ENCODE data around the gene KCNJ18.
"Not testable (repeated sequence)": the region's sequence is repeated elsewhere in the genome, so short reads cannot be mapped to it uniquely, and the experiment has no call there.

The KCNJ18 gene

DNA sequence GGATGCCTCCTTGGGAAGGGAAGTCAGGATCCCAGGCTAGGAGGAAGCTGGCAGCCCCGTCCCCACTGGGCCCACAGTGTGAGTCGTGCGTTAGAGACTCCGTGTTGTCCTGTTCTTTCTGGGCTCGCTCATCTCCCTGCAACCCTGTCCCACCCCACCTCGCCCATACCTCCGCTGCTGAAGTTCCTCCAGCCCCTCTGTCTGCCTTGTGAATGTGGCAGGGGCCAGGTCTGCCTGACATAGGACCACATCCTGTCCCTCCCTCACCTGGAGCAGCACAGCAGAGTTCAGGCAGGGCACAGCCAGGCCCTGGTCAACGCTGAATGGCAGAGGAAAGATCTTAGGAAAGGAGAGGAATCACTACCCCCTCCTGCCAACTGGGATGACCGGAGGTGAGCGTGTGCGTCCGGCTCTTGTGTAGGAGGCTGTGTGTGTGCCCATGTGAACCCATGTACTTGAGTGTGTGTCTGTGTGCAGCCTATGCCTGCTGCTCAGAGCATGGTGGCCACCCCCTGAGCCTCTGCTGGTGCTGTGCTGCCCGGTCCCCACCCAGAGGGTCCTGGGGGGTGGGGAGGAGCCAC is 12.8 kb downstream of the KCNJ18 start:
- no peak for DNase-seq

DNA sequence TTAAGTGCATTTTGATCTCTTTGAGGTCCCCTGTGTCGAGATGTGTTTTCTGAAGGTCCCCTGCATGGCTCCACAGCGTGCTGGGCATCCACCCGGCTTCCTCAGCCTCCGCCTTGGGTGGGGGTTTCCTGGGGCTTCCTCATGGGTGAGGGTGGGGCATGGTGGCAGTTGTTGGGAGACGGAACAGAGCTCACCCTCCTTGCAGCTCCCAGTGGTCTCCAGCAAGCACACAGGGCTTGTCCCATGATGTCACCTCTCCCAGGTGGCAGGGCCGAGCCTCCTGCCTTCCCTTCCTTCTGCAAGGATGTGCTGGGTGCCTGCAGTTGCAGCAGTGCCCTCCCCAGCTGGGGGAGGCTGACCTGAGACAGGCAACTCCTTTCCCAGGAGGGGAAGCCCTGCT is 13.4 kb downstream of the KCNJ18 start:
- DNase-seq: not testable (repeated sequence)

DNA sequence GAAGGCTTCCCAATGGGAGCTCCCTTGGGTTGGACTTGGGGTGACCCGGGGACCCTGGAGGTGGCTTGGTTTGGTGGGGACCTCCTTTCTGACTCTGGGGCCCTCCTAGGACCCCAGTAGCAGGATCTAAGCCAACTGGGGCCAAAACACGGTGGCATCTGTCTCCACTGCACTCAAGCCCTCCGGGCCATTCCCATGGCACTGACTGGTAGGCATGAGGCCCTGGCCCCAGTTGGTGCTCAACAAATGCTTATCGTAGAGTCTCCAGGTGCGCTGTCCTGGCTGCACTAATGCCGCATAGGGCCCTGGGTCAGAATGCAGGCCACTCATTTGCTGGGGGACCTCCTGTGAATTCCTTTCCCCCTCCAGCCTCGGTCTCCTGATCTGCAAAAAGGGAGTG is 14.2 kb downstream of the KCNJ18 start:
- DNase-seq: not testable (repeated sequence)

DNA sequence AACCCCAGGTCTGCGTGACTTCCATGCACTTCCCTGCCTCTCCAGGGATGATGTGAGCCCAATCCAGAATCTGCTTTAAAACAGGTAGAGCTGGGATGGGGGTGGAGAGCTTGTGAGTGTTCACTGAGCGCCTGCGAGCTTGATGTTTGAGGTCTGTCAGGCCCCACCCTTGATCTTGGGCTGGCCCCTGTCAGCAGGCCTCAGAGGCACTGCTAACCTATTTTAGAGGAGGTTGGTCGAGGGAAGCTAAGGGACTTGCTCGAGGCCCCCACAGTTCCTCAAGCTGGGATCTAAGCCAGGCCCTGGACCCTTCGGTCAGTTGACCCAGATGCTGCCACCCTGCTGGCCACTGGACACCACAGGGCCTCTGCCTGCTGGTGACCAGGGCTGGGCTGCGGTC is 14.8 kb downstream of the KCNJ18 start:
- DNase-seq: not testable (repeated sequence)

DNA sequence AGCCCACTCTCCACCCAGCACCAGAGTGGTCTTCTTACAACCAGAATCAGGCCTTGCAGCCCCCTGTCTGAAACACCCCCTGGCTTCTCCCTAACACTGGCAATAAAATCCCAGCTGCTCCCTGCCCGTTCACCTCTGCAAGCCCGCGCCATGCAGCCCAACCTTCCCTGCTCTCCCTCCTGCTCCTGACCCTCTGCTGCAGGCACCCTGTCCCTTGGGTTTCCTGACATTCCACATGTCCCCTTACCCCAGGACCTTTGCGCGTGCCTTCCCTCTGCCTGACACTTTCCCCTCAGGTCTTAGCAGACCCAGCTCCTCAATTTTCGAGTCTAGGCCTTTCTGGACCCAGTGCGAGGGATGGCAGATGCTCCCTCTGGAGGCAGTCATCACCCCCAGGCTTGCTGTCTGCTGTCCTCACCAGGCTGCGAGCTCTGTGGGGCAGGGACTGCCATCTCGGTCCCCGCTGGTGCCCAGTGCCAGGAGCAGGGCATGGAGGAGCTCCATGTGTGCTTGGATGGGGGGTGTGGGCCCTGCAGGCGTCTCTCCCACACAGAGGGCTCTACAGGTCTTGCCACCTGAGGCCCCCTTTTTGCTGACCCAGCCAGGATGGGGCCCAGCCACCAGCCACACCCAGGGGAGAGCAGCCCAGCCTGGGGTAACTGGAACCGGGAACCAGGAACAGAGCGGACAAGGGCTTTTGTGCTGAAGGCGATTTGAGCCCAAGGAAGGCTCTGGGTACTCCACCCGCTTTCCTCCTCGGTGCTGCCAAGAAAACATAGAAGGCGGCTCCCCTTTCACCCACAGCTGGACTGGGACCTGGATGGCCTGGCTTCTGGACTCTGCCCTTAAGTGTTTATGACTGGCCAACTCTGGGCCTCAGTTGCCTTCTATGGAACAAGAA is 15.6 kb downstream of the KCNJ18 start:
- DNase-seq: not testable (repeated sequence)

DNA sequence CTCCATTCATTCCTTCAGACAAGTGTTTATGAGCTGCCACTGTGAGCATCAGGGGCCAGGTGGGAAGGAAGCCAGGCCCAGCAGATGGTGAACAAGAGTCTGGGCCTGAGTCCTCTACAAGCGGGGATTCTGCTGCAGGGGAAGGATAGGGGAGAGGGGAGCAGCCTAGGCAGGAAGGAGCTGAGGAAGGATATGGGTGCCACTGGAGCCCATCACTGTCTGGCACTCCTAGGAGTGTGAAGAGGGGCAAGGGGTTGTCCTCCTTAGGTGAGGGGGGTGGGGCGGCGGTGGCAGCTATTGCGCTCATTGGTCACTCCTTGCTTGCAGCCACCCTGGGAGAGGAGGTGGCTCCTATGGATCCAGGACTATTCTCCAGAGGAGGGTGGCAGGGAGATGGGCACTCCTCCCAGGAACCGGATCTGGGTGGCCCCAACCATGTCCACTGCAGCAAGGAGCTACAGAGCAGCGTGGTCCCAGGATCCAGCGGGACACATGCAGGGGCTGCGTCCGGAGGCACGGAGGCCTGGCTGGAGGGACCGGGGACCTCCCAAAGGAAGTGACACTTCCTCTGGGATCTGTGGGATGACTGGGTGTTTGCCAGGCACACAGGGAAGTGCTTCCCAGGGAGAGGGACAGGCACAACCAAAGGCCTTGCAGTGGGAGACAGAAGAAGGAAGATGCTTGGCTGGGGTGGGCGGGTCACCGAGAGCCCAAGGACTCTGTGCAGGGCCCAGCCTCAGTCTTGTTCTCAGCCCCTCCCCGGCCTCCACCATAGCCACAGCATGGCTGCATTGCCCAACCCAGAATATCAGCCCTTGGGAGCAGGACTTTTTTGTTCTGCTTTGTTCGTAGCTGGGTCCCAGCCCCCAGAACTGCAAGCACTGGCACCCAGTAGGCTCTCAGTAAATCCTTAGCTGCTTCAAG is 16.6 kb downstream of the KCNJ18 start:
- DNase-seq: not testable (repeated sequence)

DNA sequence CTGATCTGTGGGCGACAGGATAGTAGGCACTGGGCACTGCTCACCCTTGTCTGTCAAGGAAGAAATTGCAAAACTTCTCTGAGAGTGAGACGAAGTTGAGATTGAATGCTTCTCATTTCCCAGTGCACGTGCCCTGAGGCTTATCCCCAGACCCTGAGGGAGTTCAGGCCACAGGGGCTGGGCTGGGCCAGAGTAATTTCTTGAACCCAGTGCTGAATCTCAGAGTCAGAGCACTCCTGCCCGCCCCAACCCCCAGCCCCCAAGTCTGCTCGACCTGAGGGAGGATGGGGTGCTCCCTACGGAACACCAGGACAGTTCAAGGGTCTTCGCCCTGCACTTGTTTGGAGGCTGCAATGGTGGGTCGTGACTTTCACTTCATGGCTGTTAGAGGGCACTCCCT is 17.7 kb downstream of the KCNJ18 start:
- DNase-seq: not testable (repeated sequence)

DNA sequence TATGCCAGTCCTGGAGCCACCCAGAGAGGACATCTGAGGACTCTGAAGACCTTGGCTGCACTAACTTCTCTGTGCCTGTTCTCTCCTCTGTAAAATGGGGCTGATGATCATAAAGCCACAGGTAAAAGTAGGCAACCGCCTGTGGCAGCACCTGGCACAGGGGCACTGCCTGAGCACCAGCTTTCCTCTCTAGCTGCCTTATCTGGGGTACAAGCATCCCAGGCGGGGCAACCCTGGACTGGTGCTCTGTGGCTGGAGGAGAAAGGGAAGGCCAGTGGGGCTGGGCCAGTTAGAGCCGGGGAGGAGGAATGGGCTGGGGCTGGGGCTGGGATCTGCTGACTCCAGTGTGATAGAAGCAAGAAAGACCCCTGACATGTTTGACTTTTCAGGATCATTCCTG is 18.2 kb downstream of the KCNJ18 start:
- not testable (repeated sequence) for DNase-seq

DNA sequence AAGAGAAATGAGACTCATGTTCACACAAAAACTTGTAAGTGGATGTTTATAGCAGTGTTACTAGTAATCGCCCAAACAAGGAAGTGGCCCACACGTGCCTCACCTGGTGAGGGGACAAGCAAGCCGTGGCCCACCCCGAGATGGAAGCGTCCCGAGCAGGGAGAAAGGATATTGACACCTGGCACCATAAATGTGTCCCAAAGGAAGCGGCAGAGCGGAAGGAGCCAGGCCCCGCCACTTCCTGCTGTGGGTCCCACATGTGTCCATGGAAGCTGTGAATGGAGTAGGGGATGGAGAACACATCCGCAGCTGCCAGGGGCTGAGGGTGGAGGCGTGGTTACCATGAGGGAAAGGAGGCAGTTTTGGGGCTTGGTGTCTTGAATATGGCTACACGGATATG is 18.9 kb downstream of the KCNJ18 start:
- DNase-seq: no peak

DNA sequence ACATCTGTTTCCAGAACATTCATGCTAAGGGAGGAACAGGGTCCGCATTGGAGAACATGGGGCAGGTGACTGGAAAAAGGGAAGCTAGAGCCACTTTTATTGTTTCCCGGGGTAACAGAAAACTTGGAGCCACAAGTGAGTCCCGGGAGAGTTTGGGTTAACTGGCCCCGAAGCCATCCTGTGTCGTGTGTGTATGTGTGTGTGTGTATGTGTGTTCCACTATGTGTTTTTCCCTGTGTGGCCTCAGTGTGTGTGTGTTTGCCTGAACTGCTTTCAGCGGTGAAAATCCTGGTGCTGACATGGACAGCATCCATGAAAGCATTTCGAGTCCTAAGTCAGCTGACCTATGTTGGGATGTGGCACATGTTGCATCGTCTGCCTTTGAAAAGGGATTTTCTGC is 20.7 kb downstream of the KCNJ18 start:
- not testable (repeated sequence) for DNase-seq

DNA sequence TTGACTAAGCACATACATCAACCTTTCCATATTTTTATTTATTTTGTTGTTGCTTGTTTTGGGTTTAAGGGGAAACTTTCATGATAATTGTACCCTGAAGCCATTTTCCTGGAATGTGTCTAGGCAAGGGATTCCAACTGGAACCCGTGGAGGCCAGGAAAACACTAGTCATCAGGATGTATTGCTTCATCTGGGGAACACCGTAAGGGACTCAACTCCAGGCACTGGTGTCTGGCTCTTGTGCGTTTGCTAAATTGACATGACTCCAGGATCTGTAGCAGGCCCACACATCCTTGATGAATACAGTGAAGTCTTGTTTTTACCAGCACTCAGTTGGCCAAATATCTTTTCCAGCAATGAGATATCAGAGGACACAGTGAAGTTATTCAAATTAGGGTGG is 21.3 kb downstream of the KCNJ18 start:
- DNase-seq: not testable (repeated sequence)

DNA sequence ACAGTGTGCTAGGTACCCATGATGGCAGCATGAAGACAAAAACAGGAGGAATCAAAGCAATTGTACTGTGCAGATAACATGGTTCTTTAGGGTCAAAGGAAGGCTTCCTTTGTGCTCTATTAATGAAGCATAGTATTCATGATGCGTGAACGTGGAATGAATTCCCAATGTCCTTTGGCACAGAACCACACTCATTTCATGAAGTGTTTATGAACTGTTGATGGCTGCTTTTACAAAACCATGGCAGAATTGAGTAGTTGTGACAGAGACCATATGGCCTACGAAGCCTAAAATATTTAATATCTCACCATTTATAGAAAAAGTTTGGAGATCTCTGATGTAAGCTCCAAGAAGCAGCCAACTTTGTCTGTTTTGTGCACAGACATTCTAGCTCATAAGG is 22.4 kb downstream of the KCNJ18 start:
- DNase-seq: not testable (repeated sequence)

DNA sequence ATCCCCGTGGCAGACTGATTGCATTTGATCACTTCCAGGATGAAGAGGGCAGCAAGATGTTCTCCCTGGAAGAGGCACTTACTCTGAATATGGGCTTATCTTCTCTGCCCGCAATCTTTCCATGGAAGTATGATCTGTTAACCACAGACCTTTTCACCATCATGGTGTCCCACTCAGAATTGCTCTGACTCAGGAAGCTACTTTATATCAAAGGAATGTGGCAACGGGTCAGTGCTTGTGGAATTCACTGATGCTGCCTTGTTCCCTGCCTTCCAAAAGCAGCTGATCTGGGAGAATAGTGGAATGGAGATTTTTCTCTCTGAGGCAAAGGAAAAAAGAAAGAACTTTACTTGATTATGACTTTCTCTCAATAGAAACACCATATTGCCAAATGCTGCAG is 23.6 kb downstream of the KCNJ18 start:
- DNase-seq: not testable (repeated sequence)

DNA sequence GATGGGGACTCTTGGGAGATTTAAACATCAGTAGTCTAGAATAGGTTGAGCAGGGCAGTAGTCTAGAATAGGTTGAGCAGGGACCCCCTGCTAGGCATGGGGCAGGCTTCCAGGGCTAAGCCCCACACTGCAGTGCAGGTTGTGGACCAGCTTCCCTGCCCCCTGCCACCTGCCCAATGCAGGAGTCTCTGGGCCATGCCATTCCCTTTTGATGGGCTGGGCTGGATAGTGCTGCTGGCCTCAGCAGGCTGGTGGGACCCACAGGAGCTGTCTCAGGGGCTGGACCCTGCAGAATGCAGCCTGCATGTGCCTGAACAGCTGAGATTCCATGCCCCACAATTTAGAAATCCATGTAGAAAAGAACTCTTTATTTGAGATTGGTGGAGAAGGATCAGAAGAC is 26.6 kb downstream of the KCNJ18 start:
- DNase-seq: not testable (repeated sequence)

DNA sequence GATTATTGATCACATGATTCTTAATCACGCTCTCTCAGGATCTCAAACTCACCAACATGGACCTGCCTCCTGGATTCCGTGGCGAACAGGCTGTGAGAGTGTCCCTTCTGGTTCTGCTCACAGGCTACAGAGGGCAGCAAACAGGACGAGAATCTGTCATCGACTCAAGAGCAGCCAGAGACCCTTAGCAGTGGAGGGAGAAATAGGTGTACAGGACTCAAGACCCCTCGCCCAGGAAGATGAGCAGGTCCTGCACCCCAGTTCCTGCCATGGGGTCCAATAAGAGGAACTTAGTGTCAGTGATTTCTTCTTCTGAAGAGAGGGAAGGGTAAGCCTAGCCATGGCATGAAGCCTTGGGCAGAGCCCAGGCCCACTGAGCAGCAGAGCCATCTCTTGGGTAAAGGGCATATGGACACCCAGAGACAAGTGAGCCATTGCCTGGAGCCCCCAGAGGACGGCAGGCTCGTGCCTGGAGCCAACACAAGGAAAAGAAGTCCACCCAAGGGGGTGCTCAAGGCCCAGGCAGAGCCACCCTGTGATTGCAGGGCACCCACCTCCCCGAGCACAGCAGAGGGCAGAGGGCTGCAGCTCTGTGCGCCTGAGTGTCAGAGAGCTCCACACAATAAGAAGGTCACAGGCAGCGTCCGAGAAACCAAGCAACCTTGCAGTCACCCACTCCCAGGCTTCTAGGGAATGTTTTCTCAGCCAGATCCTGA is 27.3 kb downstream of the KCNJ18 start:
- DNase-seq: not testable (repeated sequence)

DNA sequence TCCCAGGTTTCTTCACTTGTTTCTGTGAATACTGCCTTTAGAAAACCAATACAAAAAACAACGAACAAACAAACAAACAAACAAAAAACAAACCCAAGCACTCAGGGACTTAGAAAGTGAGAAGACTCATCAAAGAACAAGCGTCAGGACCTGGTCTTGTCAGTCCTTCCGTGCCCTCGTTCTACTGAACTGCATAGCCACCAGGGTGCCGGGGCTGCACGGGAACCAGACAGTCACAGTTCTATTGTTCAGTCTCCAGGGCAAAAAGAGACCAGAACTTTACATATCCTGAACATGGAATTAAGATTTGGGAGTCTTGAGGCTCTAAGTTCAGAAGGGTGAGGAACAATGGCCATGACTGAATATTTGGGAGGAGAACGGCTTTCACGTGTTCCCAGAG is 28.2 kb downstream of the KCNJ18 start:
- not testable (repeated sequence) for DNase-seq

DNA sequence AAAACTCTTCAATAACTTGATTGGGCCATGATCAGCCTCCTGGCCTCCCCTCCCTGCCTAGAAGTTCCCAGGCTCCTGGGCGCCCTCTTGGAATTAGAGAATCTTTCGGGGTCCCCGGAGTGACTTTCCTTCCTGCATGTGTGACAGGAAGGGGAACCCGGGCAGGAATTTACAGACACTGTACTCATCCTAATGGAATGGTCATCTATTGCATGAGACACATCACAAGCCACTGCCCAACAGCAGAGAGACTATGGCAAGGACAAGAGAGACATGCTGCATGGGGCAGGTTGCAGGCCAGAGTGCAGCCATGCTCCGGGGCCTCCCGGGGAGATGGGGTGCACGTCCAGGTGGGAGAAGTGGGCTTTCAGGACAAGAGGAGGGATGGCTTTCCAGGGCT is 29.9 kb downstream of the KCNJ18 start:
- not testable (repeated sequence) for DNase-seq

DNA sequence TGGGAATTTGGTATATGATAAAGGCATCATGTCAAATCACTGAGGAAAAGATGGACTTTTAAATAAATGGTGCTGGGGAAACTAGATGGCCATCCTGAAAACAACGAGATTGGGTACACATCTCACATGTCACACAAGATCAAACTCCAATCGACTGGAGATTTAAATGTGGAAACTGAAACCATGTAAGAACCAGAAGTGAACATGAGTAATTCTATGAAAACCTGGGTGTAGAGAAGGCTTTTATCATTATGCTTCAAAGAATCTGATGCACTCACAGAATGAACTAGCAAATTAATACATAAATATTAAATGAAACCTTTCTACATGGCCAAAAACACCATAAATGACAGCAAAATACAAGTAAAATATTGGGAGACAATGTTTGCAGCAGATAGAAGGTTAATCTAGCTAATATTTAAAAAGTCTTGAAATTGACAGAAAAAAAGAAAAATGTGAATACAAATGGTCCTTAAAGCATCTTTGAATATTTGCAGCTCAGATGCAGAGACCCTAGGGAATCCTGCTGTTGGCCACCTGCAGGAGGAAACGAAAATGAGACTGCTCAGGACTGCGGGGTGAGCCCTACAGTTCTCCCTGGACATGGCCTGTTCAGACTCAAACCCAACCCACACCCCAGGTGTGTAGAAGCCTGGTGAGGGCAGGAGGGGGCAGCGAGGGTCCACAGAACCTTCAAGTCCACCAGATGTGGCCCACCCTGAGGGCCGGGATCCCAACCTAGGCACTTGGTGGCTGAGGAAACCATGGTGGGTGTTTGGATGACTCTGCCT is 32.1 kb downstream of the KCNJ18 start:
- DNase-seq: not testable (repeated sequence)

DNA sequence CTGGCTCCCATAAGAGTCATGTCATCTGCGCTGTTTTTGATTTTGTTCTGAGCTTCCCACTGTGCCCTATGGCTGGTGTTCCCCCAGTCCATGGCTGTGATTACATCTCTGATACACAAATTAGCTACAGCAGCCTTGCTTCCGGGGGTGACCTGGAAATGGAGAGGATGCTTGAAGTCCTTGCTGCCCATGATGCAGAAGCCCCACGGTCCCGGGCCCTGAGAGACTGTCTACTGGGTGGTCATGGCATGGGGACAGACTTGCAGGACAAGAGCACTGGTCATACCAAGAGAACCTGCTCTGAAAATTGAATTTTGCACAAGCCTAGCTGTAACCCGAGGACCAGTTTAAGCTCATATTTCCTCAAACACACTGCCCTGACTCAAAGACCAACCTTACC is 38.8 kb downstream of the KCNJ18 start:
- DNase-seq: not testable (repeated sequence)

DNA sequence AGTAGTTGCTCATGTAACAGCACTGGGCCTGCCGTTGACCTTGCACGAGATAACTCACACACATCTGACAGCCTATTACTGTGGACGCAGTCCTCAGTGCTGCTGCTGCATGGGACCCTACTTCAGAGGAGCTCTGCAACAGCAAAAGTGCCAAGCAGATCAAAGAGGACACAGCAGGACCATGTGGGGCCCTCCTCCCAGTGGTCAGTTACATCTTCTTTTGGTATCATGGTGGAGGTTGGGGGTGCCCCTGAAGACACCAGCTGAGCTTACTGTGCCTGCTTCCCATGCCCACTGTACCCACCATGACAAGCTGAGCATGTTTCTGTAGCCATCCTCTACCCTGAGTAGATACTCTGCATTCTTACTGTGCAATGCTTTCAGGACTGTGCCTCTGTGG is 41.6 kb downstream of the KCNJ18 start:
- not testable (repeated sequence) for DNase-seq

DNA sequence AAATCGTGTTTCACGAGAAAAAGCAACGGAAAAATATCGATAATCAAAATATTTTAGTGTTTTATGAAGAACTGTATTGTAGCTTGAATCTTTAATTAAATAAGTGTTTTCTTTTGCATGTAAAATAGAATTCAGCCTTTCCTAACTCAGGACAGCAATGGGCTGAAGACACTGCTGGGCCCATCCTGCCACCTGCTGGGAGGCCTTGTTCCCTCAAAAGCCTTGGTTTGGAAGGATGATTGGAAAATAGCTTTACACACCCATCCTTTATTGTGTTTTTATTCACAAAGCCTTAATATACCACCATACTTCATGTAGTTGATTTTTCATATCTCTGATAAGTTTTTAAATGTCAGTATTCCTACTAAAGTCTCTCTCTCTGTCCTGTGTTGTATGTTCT is 43.5 kb downstream of the KCNJ18 start:
- DNase-seq: not testable (repeated sequence)

Data from CD4-positive, alpha-beta T cell treated with Interleukin-4 for 4 hours (primary cell).